ENCODE measurements around the gene BSPRY.

BSPRY gene

GRCh38 chr9:113341712-113342410 is 7.5 kb upstream of the BSPRY start:
- peaks cover 9% of the 10 kb centered on the region; the same call in 1 of the 2 replicates for H3K27me3 ChIP-seq (ENCODE audit: control insufficient read depth, insufficient read depth, low read length)
- no peaks in the 10 kb centered on the region for H3K4me1 ChIP-seq (ENCODE audit: control insufficient read depth, insufficient read depth, low read length)
- H3K27ac ChIP-seq (ENCODE audit: low read depth, low read length): no peak overlapping the region
- no peaks in the 10 kb centered on the region for H3K9me3 ChIP-seq (ENCODE audit: control insufficient read depth, insufficient read depth, low read depth, low read length)
- no peaks in the 10 kb centered on the region for H3K36me3 ChIP-seq (ENCODE audit: control insufficient read depth, insufficient read depth, low read length)
- H3K4me3 ChIP-seq (ENCODE audit: low read depth, low read length): no peak overlapping the region
- no peak overlapping the region for H3K9ac ChIP-seq (ENCODE audit: low read length)

GRCh38 chr9:113343732-113344231 is 5.6 kb upstream of the BSPRY start:
- no peaks in the 10 kb centered on the region for H3K4me1 ChIP-seq (ENCODE audit: control insufficient read depth, insufficient read depth, low read length)
- no peaks in the 10 kb centered on the region for H3K9me3 ChIP-seq (ENCODE audit: control insufficient read depth, insufficient read depth, low read depth, low read length)
- peaks cover 26% of the 10 kb centered on the region for H3K27me3 ChIP-seq (ENCODE audit: control insufficient read depth, insufficient read depth, low read length)
- no peak overlapping the region for H3K27ac ChIP-seq (ENCODE audit: low read depth, low read length)
- H3K9ac ChIP-seq (ENCODE audit: low read length): no peak overlapping the region
- H3K36me3 ChIP-seq (ENCODE audit: control insufficient read depth, insufficient read depth, low read length): no peaks in the 10 kb centered on the region
- H3K4me3 ChIP-seq (ENCODE audit: low read depth, low read length): no peak overlapping the region

GRCh38 chr9:113345190-113345589 is 4.2 kb upstream of the BSPRY start:
- H3K27ac ChIP-seq (ENCODE audit: low read depth, low read length): no peak overlapping the region
- H3K4me3 ChIP-seq (ENCODE audit: low read depth, low read length): no peak overlapping the region
- H3K36me3 ChIP-seq (ENCODE audit: control insufficient read depth, insufficient read depth, low read length): no peaks in the 10 kb centered on the region
- peaks cover 36% of the 10 kb centered on the region for H3K27me3 ChIP-seq (ENCODE audit: control insufficient read depth, insufficient read depth, low read length)
- H3K9me3 ChIP-seq (ENCODE audit: control insufficient read depth, insufficient read depth, low read depth, low read length): no peaks in the 10 kb centered on the region
- H3K9ac ChIP-seq (ENCODE audit: low read length): no peak overlapping the region
- H3K4me1 ChIP-seq (ENCODE audit: control insufficient read depth, insufficient read depth, low read length): peaks cover 2% of the 10 kb centered on the region; the same call in 1 of the 2 replicates

GRCh38 chr9:113345671-113346070 is 3.7 kb upstream of the BSPRY start:
- Histone ChIP-seq H3K36me3 (ENCODE audit: control insufficient read depth, insufficient read depth, low read length) (no peaks in the 10 kb centered on the region), H3K9ac (ENCODE audit: low read length) (no peak overlapping the region), H3K27ac (ENCODE audit: low read depth, low read length) (no peak overlapping the region), H3K4me1 (ENCODE audit: control insufficient read depth, insufficient read depth, low read length) (peaks cover 7% of the 10 kb centered on the region), H3K27me3 (ENCODE audit: control insufficient read depth, insufficient read depth, low read length) (peaks cover 40% of the 10 kb centered on the region), H3K4me3 (ENCODE audit: low read depth, low read length) (no peak overlapping the region), H3K9me3 (ENCODE audit: control insufficient read depth, insufficient read depth, low read depth, low read length) (no peaks in the 10 kb centered on the region)

GRCh38 chr9:113348437-113348836 is 904 bp upstream of the BSPRY start:
- Histone ChIP-seq H3K9me3 (ENCODE audit: control insufficient read depth, insufficient read depth, low read depth, low read length) (no peaks in the 10 kb centered on the region), H3K4me3 (ENCODE audit: low read depth, low read length) (no peak overlapping the region), H3K9ac (ENCODE audit: low read length) (no peak overlapping the region), H3K36me3 (ENCODE audit: control insufficient read depth, insufficient read depth, low read length) (no peaks in the 10 kb centered on the region), H3K4me1 (ENCODE audit: control insufficient read depth, insufficient read depth, low read length) (peaks cover 14% of the 10 kb centered on the region), H3K27ac (ENCODE audit: low read depth, low read length) (no peak overlapping the region), H3K27me3 (ENCODE audit: control insufficient read depth, insufficient read depth, low read length) (peaks cover 51% of the 10 kb centered on the region)

GRCh38 chr9:113349066-113349444 is 286 bp upstream of the BSPRY start:
- Histone ChIP-seq H3K4me3 (ENCODE audit: low read depth, low read length) (peak overlapping the region; percentile 56), H3K9me3 (ENCODE audit: control insufficient read depth, insufficient read depth, low read depth, low read length) (no peaks in the 10 kb centered on the region), H3K27me3 (ENCODE audit: control insufficient read depth, insufficient read depth, low read length) (peaks cover 51% of the 10 kb centered on the region), H3K36me3 (ENCODE audit: control insufficient read depth, insufficient read depth, low read length) (no peaks in the 10 kb centered on the region), H3K9ac (ENCODE audit: low read length) (no peak overlapping the region), H3K4me1 (ENCODE audit: control insufficient read depth, insufficient read depth, low read length) (peaks cover 14% of the 10 kb centered on the region), H3K27ac (ENCODE audit: low read depth, low read length) (no peak overlapping the region)

- Histone ChIP-seq H3K36me3 (ENCODE audit: control insufficient read depth, insufficient read depth, low read length) (no peaks in the 10 kb centered on the region), H3K9me3 (ENCODE audit: control insufficient read depth, insufficient read depth, low read depth, low read length) (no peaks in the 10 kb centered on the region), H3K27ac (ENCODE audit: low read depth, low read length) (no peak overlapping the region), H3K27me3 (ENCODE audit: control insufficient read depth, insufficient read depth, low read length) (peaks cover 51% of the 10 kb centered on the region), H3K4me1 (ENCODE audit: control insufficient read depth, insufficient read depth, low read length) (peaks cover 14% of the 10 kb centered on the region), H3K4me3 (ENCODE audit: low read depth, low read length) (peak overlapping the region; percentile 56), H3K9ac (ENCODE audit: low read length) (no peak overlapping the region)
Observed at GRCh38 chr9:113350107-113350661, 843 bp downstream of the BSPRY start.

- no peak overlapping the region for H3K9ac ChIP-seq (ENCODE audit: low read length)
- peaks cover 14% of the 10 kb centered on the region for H3K4me1 ChIP-seq (ENCODE audit: control insufficient read depth, insufficient read depth, low read length)
- no peak overlapping the region; the same call in 1 of the 2 replicates for H3K4me3 ChIP-seq (ENCODE audit: low read depth, low read length)
- no peaks in the 10 kb centered on the region for H3K36me3 ChIP-seq (ENCODE audit: control insufficient read depth, insufficient read depth, low read length)
- H3K27me3 ChIP-seq (ENCODE audit: control insufficient read depth, insufficient read depth, low read length): peaks cover 51% of the 10 kb centered on the region
- no peaks in the 10 kb centered on the region for H3K9me3 ChIP-seq (ENCODE audit: control insufficient read depth, insufficient read depth, low read depth, low read length)
- no peak overlapping the region for H3K27ac ChIP-seq (ENCODE audit: low read depth, low read length)
Observed at GRCh38 chr9:113350937-113351336, 1.6 kb downstream of the BSPRY start.

GRCh38 chr9:113352006-113352405 is 2.7 kb downstream of the BSPRY start:
- no peak overlapping the region for H3K4me3 ChIP-seq (ENCODE audit: low read depth, low read length)
- peaks cover 14% of the 10 kb centered on the region for H3K4me1 ChIP-seq (ENCODE audit: control insufficient read depth, insufficient read depth, low read length)
- no peak overlapping the region for H3K27ac ChIP-seq (ENCODE audit: low read depth, low read length)
- no peak overlapping the region for H3K9ac ChIP-seq (ENCODE audit: low read length)
- H3K9me3 ChIP-seq (ENCODE audit: control insufficient read depth, insufficient read depth, low read depth, low read length): no peaks in the 10 kb centered on the region
- no peaks in the 10 kb centered on the region for H3K36me3 ChIP-seq (ENCODE audit: control insufficient read depth, insufficient read depth, low read length)
- peaks cover 51% of the 10 kb centered on the region for H3K27me3 ChIP-seq (ENCODE audit: control insufficient read depth, insufficient read depth, low read length)

- Histone ChIP-seq H3K4me1 (ENCODE audit: control insufficient read depth, insufficient read depth, low read length) (peaks cover 14% of the 10 kb centered on the region), H3K36me3 (ENCODE audit: control insufficient read depth, insufficient read depth, low read length) (no peaks in the 10 kb centered on the region), H3K27ac (ENCODE audit: low read depth, low read length) (no peak overlapping the region), H3K27me3 (ENCODE audit: control insufficient read depth, insufficient read depth, low read length) (peaks cover 47% of the 10 kb centered on the region), H3K9me3 (ENCODE audit: control insufficient read depth, insufficient read depth, low read depth, low read length) (no peaks in the 10 kb centered on the region), H3K4me3 (ENCODE audit: low read depth, low read length) (no peak overlapping the region), H3K9ac (ENCODE audit: low read length) (no peak overlapping the region)
Observed at GRCh38 chr9:113352411-113352810, 3.1 kb downstream of the BSPRY start.

- Histone ChIP-seq H3K4me1 (ENCODE audit: control insufficient read depth, insufficient read depth, low read length) (peaks cover 12% of the 10 kb centered on the region), H3K9me3 (ENCODE audit: control insufficient read depth, insufficient read depth, low read depth, low read length) (no peaks in the 10 kb centered on the region), H3K4me3 (ENCODE audit: low read depth, low read length) (no peak overlapping the region), H3K27ac (ENCODE audit: low read depth, low read length) (no peak overlapping the region), H3K9ac (ENCODE audit: low read length) (no peak overlapping the region), H3K27me3 (ENCODE audit: control insufficient read depth, insufficient read depth, low read length) (peaks cover 22% of the 10 kb centered on the region), H3K36me3 (ENCODE audit: control insufficient read depth, insufficient read depth, low read length) (no peaks in the 10 kb centered on the region)
Observed at GRCh38 chr9:113355040-113355596, 5.8 kb downstream of the BSPRY start.
